ENCODE results near the gene CTCFL.

CTCFL gene

DNA sequence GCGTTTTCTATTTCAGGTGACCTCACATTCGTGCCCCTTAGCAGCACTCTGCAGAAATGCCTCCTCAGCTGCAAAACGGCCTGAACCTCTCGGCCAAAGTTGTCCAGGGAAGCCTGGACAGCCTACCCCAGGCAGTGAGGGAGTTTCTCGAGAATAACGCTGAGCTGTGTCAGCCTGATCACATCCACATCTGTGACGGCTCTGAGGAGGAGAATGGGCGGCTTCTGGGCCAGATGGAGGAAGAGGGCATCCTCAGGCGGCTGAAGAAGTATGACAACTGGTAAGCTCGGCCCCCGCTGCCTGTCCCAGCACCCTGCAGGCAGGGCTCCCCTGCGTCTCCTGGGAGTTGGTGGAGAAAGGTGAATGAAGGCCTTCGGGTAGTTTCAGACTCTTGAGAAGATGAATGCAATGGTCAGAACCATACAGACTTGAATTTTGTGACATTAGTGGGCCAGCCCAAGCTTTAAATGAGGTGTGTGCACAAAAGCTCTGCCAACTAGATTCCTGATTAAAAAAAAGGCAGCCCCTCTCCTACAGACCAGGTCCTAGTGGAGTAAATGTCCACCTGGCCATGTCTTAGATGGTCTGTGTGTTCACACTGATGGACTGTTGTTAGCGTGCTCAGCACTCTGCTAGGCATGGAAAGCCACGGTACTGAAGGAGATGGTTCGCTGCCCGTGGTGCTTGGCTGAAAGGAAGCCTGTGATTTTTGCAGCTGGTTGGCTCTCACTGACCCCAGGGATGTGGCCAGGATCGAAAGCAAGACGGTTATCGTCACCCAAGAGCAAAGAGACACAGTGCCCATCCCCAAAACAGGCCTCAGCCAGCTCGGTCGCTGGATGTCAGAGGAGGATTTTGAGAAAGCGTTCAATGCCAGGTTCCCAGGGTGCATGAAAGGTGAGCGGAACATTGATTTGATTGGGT lies 36.7 kb upstream of the CTCFL start:
- no peak overlapping the region for H2AFZ ChIP-seq (ENCODE audit: low read length)
- H4K91ac ChIP-seq (ENCODE audit: low read depth, low read length, poor library complexity): no peak overlapping the region
- H3K9ac ChIP-seq (ENCODE audit: low read depth, low read length, poor library complexity): peak overlapping the region; percentile 55
- H4K8ac ChIP-seq (ENCODE audit: low read depth, low read length): no peak overlapping the region
- peaks cover 0 to 49% (median 0%) of the 10 kb centered on the region in 3 experiments for H3K27me3 ChIP-seq (ENCODE audit: control insufficient read depth in 3 of 3, insufficient read depth in 3 of 3, low read depth in 1 of 3, low read length in 3 of 3)
- no peaks in the 10 kb centered on the region for H3K9me3 ChIP-seq (replicated peaks in 1 of 2; ENCODE audit: control insufficient read depth in 2 of 2, insufficient read depth in 1 of 2, low read depth in 1 of 2, low read length in 2 of 2)
- no peak overlapping the region for H2AK5ac ChIP-seq (ENCODE audit: low read depth, low read length)
- H2BK12ac ChIP-seq (ENCODE audit: low read length): no peak overlapping the region
- H3K18ac ChIP-seq (ENCODE audit: low read length): no peak overlapping the region
- H3K27ac ChIP-seq (replicated peaks; ENCODE audit: low read length): no peak overlapping the region
- H3K4me3 ChIP-seq (ENCODE audit: low read length in 2 of 2): peak overlapping the region in 1 of 2 donors; percentile 24
- no peak overlapping the region for H3K14ac ChIP-seq (ENCODE audit: low read length)
- no peak overlapping the region for H2BK15ac ChIP-seq (ENCODE audit: low read length)
- no peaks in the 10 kb centered on the region for H3K36me3 ChIP-seq (replicated peaks in 1 of 2; ENCODE audit: control insufficient read depth in 2 of 2, insufficient read depth in 2 of 2, low read length in 2 of 2)
- no peak overlapping the region for H2BK5ac ChIP-seq (ENCODE audit: low read length)
- H3K4ac ChIP-seq (ENCODE audit: low read length): no peak overlapping the region
- H3K4me2 ChIP-seq (ENCODE audit: insufficient read depth, low read length, poor library complexity, severe bottlenecking): no peak overlapping the region
- no peak for DNase-seq (ENCODE audit: low spot score)
- H3K79me1 ChIP-seq (ENCODE audit: low read depth, low read length): no peaks in the 10 kb centered on the region
- no peaks in the 10 kb centered on the region for H3K4me1 ChIP-seq (ENCODE audit: control insufficient read depth in 2 of 2, insufficient read depth in 1 of 2, low read depth in 1 of 2, low read length in 2 of 2)
- no peak overlapping the region for H3K23ac ChIP-seq (ENCODE audit: low read depth, low read length, poor library complexity)
- H2BK120ac ChIP-seq (ENCODE audit: low read depth, low read length): no peak overlapping the region
- no CpG with 5 or more reads among the region's 24 CpGs for WGBS, 2 donors (ENCODE audit: extremely low coverage in 2 of 2, insufficient read length in 2 of 2, insufficient replicate concordance in 1 of 2)

- H3K9ac ChIP-seq (ENCODE audit: low read depth, low read length, poor library complexity): peak within 1 kb of the TSS; percentile 55
- peaks cover 0 to 49% (median 0%) of the 10 kb centered on the region in 3 experiments for H3K27me3 ChIP-seq (ENCODE audit: control insufficient read depth in 3 of 3, insufficient read depth in 3 of 3, low read depth in 1 of 3, low read length in 3 of 3)
- no peak within 1 kb of the TSS for H3K27ac ChIP-seq (replicated peaks; ENCODE audit: low read length)
- H3K14ac ChIP-seq (ENCODE audit: low read length): no peak within 1 kb of the TSS
- H3K4me1 ChIP-seq (ENCODE audit: control insufficient read depth in 2 of 2, insufficient read depth in 1 of 2, low read depth in 1 of 2, low read length in 2 of 2): no peaks in the 10 kb centered on the region
- no peaks in the 10 kb centered on the region for H3K79me1 ChIP-seq (ENCODE audit: low read depth, low read length)
- H2BK5ac ChIP-seq (ENCODE audit: low read length): no peak within 1 kb of the TSS
- H3K4me3 ChIP-seq (ENCODE audit: low read length in 2 of 2): peak within 1 kb of the TSS in 1 of 2 donors; percentile 24
- no peaks in the 10 kb centered on the region for H3K36me3 ChIP-seq (replicated peaks in 1 of 2; ENCODE audit: control insufficient read depth in 2 of 2, insufficient read depth in 2 of 2, low read length in 2 of 2)
- H4K8ac ChIP-seq (ENCODE audit: low read depth, low read length): no peak within 1 kb of the TSS
- no CpG with 5 or more reads among the region's 14 CpGs for WGBS, 2 donors (ENCODE audit: extremely low coverage in 2 of 2, insufficient read length in 2 of 2, insufficient replicate concordance in 1 of 2)
- no peak within 1 kb of the TSS for H2AFZ ChIP-seq (ENCODE audit: low read length)
- H3K23ac ChIP-seq (ENCODE audit: low read depth, low read length, poor library complexity): no peak within 1 kb of the TSS
- no peak within 1 kb of the TSS for H3K4me2 ChIP-seq (ENCODE audit: insufficient read depth, low read length, poor library complexity, severe bottlenecking)
- H2BK120ac ChIP-seq (ENCODE audit: low read depth, low read length): no peak within 1 kb of the TSS
- DNase-seq (ENCODE audit: low spot score): no peak
- no peak within 1 kb of the TSS for H3K4ac ChIP-seq (ENCODE audit: low read length)
- no peak within 1 kb of the TSS for H3K18ac ChIP-seq (ENCODE audit: low read length)
- no peak within 1 kb of the TSS for H2BK12ac ChIP-seq (ENCODE audit: low read length)
- H3K9me3 ChIP-seq (replicated peaks in 1 of 2; ENCODE audit: control insufficient read depth in 2 of 2, insufficient read depth in 1 of 2, low read depth in 1 of 2, low read length in 2 of 2): no peaks in the 10 kb centered on the region
- no peak within 1 kb of the TSS for H2AK5ac ChIP-seq (ENCODE audit: low read depth, low read length)
- H4K91ac ChIP-seq (ENCODE audit: low read depth, low read length, poor library complexity): no peak within 1 kb of the TSS
- H2BK15ac ChIP-seq (ENCODE audit: low read length): no peak within 1 kb of the TSS
Measured at GRCh38 chr20:57560554-57561355, 35.8 kb upstream of the CTCFL start, which contains the start of gene PCK1. Gene PCK1, plus strand, starts transcription at chr20:57561110. Its CDS starts 302 bp downstream, at chr20:57561412.

- Histone ChIP-seq H3K23ac (ENCODE audit: low read depth, low read length, poor library complexity) (no peak overlapping the region), H2BK15ac (ENCODE audit: low read length) (no peak overlapping the region), H2BK12ac (ENCODE audit: low read length) (no peak overlapping the region), H3K9me3 (replicated peaks in 1 of 2; ENCODE audit: control insufficient read depth in 2 of 2, insufficient read depth in 1 of 2, low read depth in 1 of 2, low read length in 2 of 2) (no peaks in the 10 kb centered on the region), H3K4ac (ENCODE audit: low read length) (no peak overlapping the region), H3K27me3 (ENCODE audit: control insufficient read depth in 3 of 3, insufficient read depth in 3 of 3, low read depth in 1 of 3, low read length in 3 of 3) (peaks cover 0 to 54% (median 0%) of the 10 kb centered on the region in 3 experiments), H4K8ac (ENCODE audit: low read depth, low read length) (no peak overlapping the region), H2BK120ac (ENCODE audit: low read depth, low read length) (no peak overlapping the region), H3K36me3 (replicated peaks in 1 of 2; ENCODE audit: control insufficient read depth in 2 of 2, insufficient read depth in 2 of 2, low read length in 2 of 2) (no peaks in the 10 kb centered on the region), H3K4me3 (ENCODE audit: low read length in 2 of 2) (no peak overlapping the region), H3K27ac (replicated peaks; ENCODE audit: low read length) (no peak overlapping the region), H4K91ac (ENCODE audit: low read depth, low read length, poor library complexity) (no peak overlapping the region), H3K14ac (ENCODE audit: low read length) (no peak overlapping the region), H3K4me1 (ENCODE audit: control insufficient read depth in 2 of 2, insufficient read depth in 1 of 2, low read depth in 1 of 2, low read length in 2 of 2) (no peaks in the 10 kb centered on the region), H3K79me1 (ENCODE audit: low read depth, low read length) (no peaks in the 10 kb centered on the region), H2BK5ac (ENCODE audit: low read length) (no peak overlapping the region), H3K9ac (ENCODE audit: low read depth, low read length, poor library complexity) (no peak overlapping the region), H3K18ac (ENCODE audit: low read length) (no peak overlapping the region), H2AK5ac (ENCODE audit: low read depth, low read length) (no peak overlapping the region), H3K4me2 (ENCODE audit: insufficient read depth, low read length, poor library complexity, severe bottlenecking) (no peak overlapping the region), H2AFZ (ENCODE audit: low read length) (no peak overlapping the region)
- WGBS, 2 donors (ENCODE audit: extremely low coverage in 2 of 2, insufficient read length in 2 of 2, insufficient replicate concordance in 1 of 2): no CpG with 5 or more reads among the region's 8 CpGs
- DNase-seq (ENCODE audit: low spot score): no peak
Measured at GRCh38 chr20:57559658-57560553, 35.0 kb upstream of the CTCFL start.
